OCI-LY3 (cell line): Measurements from ENCODE around the gene ABHD16A.

ENCODE experiments used
- H2AFZ ChIP-seq: fragments of 200-600, 300-600 bp; shearing (Covaris generic); 2 replicates; pipeline ENCODE4 v1.6.0; 2014; ENCODE audit warnings: antibody characterized with exemption, low read depth, low read length
- H3K27ac ChIP-seq: fragments of 200-600, 300-600 bp; sonication (generic); 2 replicates; pipeline ENCODE4 v1.5.1; 2014; ENCODE audit warnings: mild to moderate bottlenecking, low read length, moderate library complexity, mixed read lengths
- H3K27me3 ChIP-seq: fragments of 200-600, 300-600 bp; sonication (generic); 2 replicates; pipeline ENCODE4 v1.6.1; 2014; ENCODE audit warnings: low read depth, low read length, mixed read lengths
- H3K36me3 ChIP-seq: fragments of 200-600, 300-600 bp; sonication (generic); replicated peaks from 2 replicates; pipeline ENCODE3; 2014; ENCODE audit warnings: low read depth, low read length, mixed read lengths
- H3K4me1 ChIP-seq: fragments of 300-600, 200-600 bp; sonication (generic); 2 replicates; pipeline ENCODE4 v1.6.1; 2014; ENCODE audit warnings: low read length, mixed read lengths
- H3K4me2 ChIP-seq: fragments of 200-600, 300-600 bp; sonication (generic); 2 replicates; pipeline ENCODE4 v1.6.1; 2014; ENCODE audit warnings: low read length, mixed read lengths
- H3K4me3 ChIP-seq: fragments of 300-600, 200-600 bp; sonication (generic); 2 replicates; pipeline ENCODE4 v1.5.1; 2014; ENCODE audit warnings: antibody characterized with exemption, mild to moderate bottlenecking, low read length, moderate library complexity
- H3K79me2 ChIP-seq: fragments of 300-600, 200-600 bp; shearing (Covaris generic); 2 replicates; pipeline ENCODE4 v1.6.1; 2014; ENCODE audit warnings: mild to moderate bottlenecking, low read length, mixed read lengths
- H3K9ac ChIP-seq: fragments of 300-600, 200-600 bp; shearing (Covaris generic); 2 replicates; pipeline ENCODE4 v1.6.0; 2014; ENCODE audit warnings: mild to moderate bottlenecking, low read length, moderate library complexity
- H3K9me3 ChIP-seq: fragments of 200-600, 300-600 bp; shearing (Covaris generic); 2 replicates; pipeline ENCODE4 v1.6.1; 2014; ENCODE audit warnings: low read length, mixed read lengths; ENCODE audit not compliant: insufficient read depth
- H4K20me1 ChIP-seq: fragments of 200-600, 300-600 bp; sonication (generic); 2 replicates; pipeline ENCODE4 v1.6.1; 2016; ENCODE audit warnings: low read length, mixed read lengths; ENCODE audit not compliant: insufficient read depth
- CTCF ChIP-seq: fragments of 200-600, 300-600 bp; sonication (generic); IDR thresholded peaks from 2 replicates; pipeline ENCODE4 v1.5.1; 2014; ENCODE audit warnings: antibody characterized with exemption, low read length, low read depth
- EZH2phosphoT487 ChIP-seq: fragments of 200-600 bp; shearing (Covaris generic); IDR thresholded peaks from 2 replicates; pipeline ENCODE4 v1.6.1; 2018; ENCODE audit warnings: antibody characterized with exemption, mixed run types, low read depth

The ABHD16A gene

GRCh38 chr6:31702405-31702818 is 712 bp downstream of the ABHD16A start:
- Histone ChIP-seq H3K9me3 (no peaks in the 10 kb centered on the region), H3K4me2 (peak overlapping the region; percentile 100), H3K4me3 (peak overlapping the region; percentile 96), H3K27ac (no peak overlapping the region), H3K27me3 (no peaks in the 10 kb centered on the region), H3K9ac (peak overlapping the region; percentile 86), H3K79me2 (peaks cover 18% of the 10 kb centered on the region), H2AFZ (no peak overlapping the region), H3K4me1 (peaks cover 12% of the 10 kb centered on the region), H4K20me1 (no peaks in the 10 kb centered on the region), H3K36me3 (no peaks in the 10 kb centered on the region)
- TF ChIP-seq CTCF (no peak), EZH2phosphoT487 (no peak)

DNA sequence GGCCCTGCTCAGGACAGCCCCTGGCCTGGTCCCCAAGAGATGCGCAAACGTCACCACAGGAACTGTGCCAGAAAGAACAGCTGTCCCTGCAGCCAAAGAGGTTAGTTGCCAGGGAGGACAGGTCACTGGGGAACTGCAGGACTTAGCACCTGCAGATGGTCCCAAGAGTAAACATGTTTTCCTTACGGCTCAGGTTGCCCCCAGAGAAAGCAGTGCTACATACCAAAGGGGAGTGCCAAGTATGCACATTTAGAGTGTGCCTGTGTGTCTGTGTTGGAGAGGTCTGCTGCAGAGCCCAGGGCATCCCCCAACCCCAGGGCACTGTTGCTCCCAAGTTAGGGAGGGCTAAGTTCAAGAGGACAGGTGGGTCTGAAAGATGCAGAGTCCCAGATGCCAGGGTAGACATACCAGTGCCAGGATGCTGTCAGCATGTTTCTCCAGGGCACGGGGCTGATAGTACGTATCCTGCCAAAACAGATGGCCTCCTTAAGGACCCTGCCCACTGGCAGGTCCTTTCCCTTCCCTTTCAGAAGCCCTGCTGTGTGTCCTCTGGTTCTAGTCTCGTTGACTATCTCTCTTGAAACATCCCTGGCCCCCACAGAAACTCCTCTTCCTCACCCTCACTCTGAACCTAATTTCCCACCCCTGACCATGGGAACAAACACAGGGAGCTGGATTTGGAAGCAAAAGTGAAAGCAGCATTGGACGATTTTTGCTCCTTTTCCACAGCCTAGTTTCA is 1.3 kb downstream of the ABHD16A start:
- H3K36me3 ChIP-seq = no peaks in the 10 kb centered on the region
- H3K79me2 ChIP-seq = peaks cover 18% of the 10 kb centered on the region
- peaks cover 12% of the 10 kb centered on the region for H3K4me1 ChIP-seq
- no peak overlapping the region for H2AFZ ChIP-seq
- no peaks in the 10 kb centered on the region for H3K27me3 ChIP-seq
- no peak overlapping the region for H3K27ac ChIP-seq
- no peaks in the 10 kb centered on the region for H3K9me3 ChIP-seq
- H3K4me2 ChIP-seq = peak overlapping the region; percentile 100
- TF ChIP-seq CTCF (no peak), EZH2phosphoT487 (no peak)
- H4K20me1 ChIP-seq = no peaks in the 10 kb centered on the region
- H3K4me3 ChIP-seq = peak overlapping the region; percentile 96
- peak overlapping the region; percentile 86 for H3K9ac ChIP-seq

DNA sequence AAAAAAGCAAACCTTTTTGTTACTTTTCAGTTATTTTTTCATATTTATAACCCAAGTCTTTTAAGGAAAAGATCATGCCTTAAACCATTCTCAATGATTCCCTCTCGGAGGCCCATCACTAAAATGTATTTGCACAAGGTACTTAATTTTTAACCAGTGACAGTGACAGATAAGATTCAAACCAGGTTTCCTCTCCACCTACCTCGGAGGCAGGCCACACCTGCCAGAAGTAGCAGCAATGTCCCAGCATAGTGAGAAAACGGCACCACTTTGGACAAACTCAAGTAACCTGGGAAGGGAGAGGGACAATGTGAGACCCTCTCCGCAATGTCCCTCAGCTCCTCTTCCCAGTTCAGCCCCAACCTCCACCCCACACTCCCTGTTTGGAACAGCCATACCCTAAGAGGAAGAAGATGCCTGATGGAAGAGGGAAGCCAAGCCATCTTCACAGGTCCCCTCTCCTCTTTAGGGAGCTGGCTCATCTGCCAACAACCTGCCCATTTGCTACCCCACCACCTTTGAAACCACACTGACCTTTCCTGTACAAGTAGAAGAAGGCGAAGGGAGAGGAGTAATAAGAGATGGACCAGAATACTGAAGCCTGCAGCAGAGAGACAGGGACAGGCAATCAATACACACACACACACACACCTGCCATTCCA is 2.3 kb downstream of the ABHD16A start:
- Histone ChIP-seq H3K4me3 (no peak overlapping the region), H3K9ac (no peak overlapping the region), H3K36me3 (no peaks in the 10 kb centered on the region), H4K20me1 (no peaks in the 10 kb centered on the region), H3K79me2 (peaks cover 18% of the 10 kb centered on the region), H3K9me3 (no peaks in the 10 kb centered on the region), H3K27ac (no peak overlapping the region), H3K4me2 (no peak overlapping the region), H3K27me3 (no peaks in the 10 kb centered on the region), H2AFZ (no peak overlapping the region), H3K4me1 (peaks cover 12% of the 10 kb centered on the region)
- TF ChIP-seq EZH2phosphoT487 = no peak

GRCh38 chr6:31697555-31697954 is 5.6 kb downstream of the ABHD16A start:
- TF ChIP-seq CTCF (no peak), EZH2phosphoT487 (no peak)
- Histone ChIP-seq H3K79me2 (peaks cover 14% of the 10 kb centered on the region), H3K9ac (no peak overlapping the region), H3K4me2 (no peak overlapping the region), H3K4me1 (peaks cover 8% of the 10 kb centered on the region), H3K9me3 (no peaks in the 10 kb centered on the region), H3K36me3 (no peaks in the 10 kb centered on the region), H3K27ac (no peak overlapping the region), H3K27me3 (no peaks in the 10 kb centered on the region), H2AFZ (no peak overlapping the region), H4K20me1 (no peaks in the 10 kb centered on the region), H3K4me3 (no peak overlapping the region)
